ENCODE results near the gene COL6A3.

DNA sequence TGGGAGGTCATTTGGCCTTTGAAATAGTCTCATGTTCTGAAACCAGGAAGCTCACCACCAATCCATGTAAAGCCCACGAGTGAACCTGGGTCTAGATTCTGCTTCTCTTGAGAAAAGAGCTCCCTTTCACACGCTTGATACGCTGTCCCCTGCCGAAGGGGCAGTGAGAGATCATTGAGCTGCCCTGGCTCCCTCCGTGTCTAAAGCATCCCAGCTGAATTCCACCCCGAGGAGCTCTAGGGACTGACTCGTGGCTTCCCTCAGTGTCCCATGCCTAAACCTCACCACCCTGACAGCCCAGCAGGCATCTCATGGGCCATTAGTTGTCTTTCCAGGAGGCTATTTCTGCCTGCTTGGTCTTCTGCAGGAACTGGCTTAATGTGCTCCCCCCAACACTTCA, 68.6 kb downstream of the COL6A3 start:
- TF ChIP-seq, protein P1, sequence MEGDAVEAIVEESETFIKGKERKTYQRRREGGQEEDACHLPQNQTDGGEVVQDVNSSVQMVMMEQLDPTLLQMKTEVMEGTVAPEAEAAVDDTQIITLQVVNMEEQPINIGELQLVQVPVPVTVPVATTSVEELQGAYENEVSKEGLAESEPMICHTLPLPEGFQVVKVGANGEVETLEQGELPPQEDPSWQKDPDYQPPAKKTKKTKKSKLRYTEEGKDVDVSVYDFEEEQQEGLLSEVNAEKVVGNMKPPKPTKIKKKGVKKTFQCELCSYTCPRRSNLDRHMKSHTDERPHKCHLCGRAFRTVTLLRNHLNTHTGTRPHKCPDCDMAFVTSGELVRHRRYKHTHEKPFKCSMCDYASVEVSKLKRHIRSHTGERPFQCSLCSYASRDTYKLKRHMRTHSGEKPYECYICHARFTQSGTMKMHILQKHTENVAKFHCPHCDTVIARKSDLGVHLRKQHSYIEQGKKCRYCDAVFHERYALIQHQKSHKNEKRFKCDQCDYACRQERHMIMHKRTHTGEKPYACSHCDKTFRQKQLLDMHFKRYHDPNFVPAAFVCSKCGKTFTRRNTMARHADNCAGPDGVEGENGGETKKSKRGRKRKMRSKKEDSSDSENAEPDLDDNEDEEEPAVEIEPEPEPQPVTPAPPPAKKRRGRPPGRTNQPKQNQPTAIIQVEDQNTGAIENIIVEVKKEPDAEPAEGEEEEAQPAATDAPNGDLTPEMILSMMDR (IDR thresholded peaks at IDR 0.05): no peak
- no peak for TF ChIP-seq POLR2A (IDR thresholded peaks at IDR 0.05)
